Stimulated activated CD4-positive, alpha-beta T cell treated with anti-CD3 and anti-CD28 coated beads, Interleukin-4, amount 100 ng/mL, for 24 hours (primary cell): ENCODE results near the gene ZNF281.
"Not testable (repeated sequence)": the region's sequence is repeated elsewhere in the genome, so short reads cannot be mapped to it uniquely, and the experiment has no call there.

Source experiments
- DNase-seq: peaks from one replicate; pipeline ENCODE4 v3.0.0-alpha.2; 2020

ZNF281 gene

DNA sequence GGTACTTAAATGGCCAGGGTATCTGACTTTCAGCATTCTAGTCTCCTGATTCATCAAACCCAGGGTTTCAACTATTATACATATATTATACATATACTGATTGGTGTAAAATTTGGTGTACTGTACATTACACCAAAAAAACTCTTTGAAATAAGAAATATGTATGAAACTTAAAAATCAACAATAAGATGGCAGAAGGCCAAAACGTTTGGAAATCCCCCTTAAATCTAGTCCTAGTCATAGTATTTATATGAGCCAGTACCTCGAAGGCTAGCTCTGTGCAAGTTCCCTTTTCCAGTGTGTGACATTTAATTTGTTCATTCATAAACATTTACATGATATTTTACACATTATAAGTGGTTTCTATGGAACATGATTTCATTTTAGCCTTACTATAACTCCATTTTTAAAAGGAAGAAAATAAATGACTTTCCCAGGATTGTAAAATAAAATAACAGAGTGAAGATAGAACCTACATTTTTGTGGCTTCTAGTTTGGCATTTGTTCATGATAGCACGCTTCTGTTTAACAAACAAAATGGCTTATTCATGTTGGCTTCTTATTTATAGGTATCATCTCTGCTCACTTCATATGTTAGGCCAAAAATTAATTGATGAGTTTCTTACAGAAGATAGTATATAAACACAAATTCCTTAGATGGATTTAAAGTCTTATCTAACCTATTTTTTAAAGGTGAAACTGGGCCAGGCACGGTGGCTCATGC lies 18.8 kb upstream of the ZNF281 start:
- DNase-seq = no peak

GRCh38 chr1:200427744-200428143 lies 17.9 kb upstream of the ZNF281 start:
- DNase-seq = no peak

DNA sequence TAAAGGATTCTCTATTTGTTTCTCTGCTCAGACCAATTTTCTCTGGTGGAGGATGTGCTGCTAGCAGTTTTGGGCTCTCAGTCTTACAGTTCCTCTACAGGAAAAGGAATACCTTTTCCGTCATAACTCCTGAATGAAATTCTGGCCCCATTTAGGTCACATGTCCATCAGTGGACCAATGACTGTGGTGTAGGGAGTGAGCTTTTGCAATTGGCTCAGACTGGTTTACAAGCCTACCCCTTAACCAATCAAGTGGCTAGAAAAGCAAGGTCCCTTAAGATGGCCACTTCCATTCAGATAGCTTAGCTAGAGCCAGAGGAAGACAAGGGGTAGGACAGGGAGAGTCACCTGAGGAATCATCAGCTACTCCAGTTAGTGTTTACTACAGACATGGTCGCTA lies 16.4 kb upstream of the ZNF281 start:
- no peak for DNase-seq

- DNase-seq = no peak
Measured at GRCh38 chr1:200423235-200423634, 13.4 kb upstream of the ZNF281 start.

- no peak for DNase-seq
Measured at GRCh38 chr1:200422211-200422610, 12.4 kb upstream of the ZNF281 start.

- no peak for DNase-seq
Measured at GRCh38 chr1:200415789-200416593, 6.2 kb upstream of the ZNF281 start.

GRCh38 chr1:200415227-200415626 lies 5.4 kb upstream of the ZNF281 start:
- DNase-seq = no peak

DNA sequence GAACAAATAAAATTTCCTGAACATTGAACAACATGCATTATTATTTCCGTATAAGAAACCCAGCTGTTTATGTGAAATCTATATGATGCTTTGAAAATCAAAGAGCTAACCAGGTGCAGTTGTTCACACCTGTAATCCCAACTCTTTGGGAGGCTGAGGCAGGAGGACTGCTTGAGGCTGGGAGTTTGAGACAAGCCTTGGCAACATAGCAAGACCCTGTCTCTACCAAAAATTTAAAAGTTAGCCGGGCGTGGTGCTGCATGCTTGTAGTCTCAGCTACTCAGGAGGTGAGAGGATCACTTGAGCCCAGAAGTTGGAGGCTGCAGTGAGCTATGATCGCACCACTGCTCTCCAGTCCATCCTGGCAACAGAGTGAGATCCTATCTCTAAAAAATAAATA lies 4.8 kb upstream of the ZNF281 start:
- no peak for DNase-seq

- DNase-seq = not testable (repeated sequence)
Measured at GRCh38 chr1:200413766-200414165, 3.9 kb upstream of the ZNF281 start.

GRCh38 chr1:200411406-200412257 lies 1.8 kb upstream of the ZNF281 start:
- DNase-seq = no peak

DNA sequence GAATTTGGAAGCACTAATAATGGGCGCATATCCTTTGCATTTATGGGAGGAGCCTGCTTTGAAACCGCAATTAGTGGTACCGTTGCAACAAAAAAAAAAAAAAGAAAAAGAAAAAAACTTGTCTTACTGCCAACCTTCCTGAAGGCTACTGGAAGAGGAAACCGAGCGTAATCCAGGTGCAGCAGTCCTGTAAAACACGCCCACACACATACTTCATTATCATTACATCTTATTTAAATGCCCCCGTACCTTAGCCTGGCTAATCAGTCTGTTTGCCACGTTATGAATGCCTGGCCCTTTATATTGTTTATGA lies 686 bp upstream of the ZNF281 start:
- DNase-seq = no peak

DNA sequence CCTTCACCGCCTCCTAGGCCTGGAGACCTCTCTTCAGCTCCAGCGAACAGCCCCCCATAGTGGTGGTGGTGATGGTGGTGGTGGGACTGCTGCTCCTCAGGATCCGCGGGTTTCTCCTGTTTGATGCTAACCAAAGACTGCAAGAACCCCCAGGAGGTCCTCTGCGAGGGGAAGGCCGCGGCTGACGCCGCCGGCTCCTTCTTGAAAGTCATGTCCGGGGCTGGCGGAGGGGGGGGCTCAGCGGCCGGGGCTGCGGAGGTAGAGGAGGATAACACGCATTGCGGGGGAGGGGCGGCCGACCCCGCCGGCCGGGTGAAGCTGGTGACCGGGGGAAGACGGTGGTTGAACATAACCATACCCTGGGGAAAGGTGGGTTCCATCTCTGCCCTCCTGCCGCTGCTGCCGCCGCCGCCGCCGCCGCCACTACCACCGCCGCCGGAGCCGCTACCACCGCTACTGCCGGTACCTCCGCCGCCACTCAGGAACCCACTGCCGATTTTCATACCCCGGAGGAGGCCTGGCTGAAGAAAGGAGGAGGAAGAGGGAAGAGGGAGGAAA lies 554 bp downstream of the ZNF281 start:
- DNase-seq = peak; percentile 36

DNA sequence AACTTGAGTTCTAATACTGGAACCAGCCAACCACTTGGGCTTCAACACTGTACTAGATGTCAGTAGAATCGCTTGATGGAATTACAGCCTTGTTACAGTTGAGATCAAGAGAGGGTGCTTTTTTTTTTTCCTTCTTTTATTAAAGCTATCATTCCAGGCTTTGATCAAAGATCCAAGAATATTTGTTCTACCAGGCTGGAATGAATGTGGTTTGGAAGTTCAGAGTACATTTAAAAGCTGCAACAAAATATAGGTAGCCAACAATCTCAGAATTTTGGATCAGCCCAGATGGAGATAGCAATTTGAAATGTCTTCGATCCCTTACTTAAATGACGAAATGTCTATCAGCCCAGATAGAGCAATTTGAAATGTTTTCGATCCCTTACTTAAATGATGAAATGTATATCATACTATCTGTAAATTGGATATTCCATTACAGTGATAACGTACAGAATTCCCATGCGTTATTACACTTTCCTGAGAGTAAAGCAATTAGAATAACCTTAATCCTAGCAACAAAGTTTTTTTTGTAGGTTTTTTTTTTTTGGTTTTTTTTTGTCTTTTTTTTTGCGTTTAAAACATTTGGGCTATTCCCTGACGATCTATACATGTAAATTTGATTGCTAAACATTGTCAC lies 3.6 kb downstream of the ZNF281 start:
- no peak for DNase-seq

DNA sequence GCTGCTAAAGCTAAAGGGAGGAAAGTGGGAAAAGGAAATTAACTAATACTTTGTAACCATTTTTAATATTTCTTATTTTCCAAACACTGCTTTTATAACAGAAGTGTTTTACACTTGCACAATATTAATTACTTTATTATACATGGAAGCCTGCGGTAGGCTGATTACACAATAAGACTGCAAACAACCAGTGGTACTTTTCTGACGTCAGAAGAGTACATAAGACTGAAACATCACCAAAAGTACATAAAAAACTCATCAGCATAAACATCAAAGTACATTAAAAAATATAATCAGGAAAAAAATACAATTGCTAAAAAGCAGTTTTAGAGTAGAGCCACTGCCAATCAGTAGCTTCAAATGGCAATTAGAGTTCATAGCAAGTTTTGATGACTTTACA lies 4.6 kb downstream of the ZNF281 start:
- no peak for DNase-seq

GRCh38 chr1:200401708-200402107 lies 8.1 kb downstream of the ZNF281 start:
- no peak for DNase-seq

GRCh38 chr1:200401263-200401662 lies 8.6 kb downstream of the ZNF281 start:
- DNase-seq = no peak

DNA sequence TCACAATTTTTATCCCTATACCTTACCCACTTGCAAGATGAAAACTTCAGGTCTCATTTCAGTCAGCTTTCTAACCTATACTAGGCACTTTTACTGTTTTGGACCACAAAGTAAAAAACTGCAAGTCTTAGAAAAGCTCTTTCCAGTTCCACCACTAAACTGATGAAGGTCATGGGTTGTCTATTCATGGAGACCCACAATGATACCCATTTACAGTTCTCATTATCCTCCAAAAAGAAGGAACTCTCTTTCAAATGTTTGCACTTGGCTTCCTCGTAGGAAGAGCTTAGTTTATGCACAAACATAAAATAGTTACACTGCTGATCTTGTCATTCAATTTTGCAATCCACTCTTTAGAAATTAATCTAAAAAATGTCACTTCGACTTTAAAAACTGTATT lies 9.3 kb downstream of the ZNF281 start:
- DNase-seq = no peak

DNA sequence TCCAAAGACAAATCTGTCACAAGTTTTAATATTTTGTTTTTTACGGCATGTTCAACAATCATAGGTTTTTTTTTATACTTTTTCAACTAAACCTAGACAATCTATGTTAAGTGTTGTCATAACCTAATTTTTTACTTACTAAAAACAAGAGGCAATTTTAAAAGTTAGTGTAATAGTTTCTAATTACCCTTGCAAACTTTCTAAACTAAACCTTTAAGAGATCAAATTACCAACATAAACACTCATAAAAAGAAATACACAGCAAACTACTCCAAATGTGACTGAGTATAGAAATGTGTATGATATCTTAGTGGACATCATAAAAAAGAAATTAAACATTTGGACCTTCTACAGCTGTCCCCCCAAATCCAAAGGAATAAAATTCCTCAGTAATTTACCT lies 10.0 kb downstream of the ZNF281 start:
- no peak for DNase-seq

DNA sequence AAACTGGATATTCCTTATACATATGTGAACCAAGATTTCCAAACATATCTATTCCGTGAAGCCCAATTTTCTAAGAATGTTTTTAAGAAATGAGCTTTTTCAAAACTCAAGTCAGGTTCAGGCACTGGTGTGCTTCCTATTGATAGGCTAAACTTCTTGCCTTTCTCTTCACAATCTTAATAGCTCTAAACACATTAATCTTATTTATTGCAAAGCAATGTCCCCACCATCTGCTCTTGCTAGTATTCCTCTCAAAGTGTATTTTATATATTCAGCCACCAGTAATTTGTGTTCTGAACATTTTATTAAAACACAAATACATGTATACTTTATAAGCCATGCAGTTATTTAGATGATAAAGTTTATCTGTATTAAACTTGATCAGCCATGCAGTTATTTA lies 11.5 kb downstream of the ZNF281 start:
- DNase-seq = no peak

DNA sequence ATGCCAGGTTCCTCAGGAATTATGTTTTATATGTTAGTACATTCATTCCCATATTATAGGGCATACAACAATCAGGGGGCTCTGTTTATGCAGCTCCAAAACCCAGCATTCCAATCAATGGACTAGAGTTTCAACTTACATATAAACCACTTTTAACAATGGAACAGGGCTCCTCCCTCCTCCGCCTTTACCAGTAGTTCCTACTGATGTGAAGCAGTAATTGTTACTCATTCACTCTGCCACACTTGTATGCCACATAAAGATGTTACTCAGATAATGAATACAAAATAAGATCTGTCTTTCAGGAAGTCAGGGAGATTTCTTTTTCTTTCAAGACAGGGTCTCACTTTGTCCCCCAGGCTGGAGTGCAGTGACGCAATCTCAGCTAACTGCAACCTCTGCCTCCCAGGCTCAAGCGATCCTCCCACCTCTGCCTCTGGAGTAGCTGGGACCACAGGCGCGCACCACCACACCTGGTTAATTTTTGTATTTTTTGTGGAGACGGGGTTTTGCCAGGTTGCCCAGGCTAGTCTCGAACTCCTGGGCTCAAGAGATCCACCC lies 17.1 kb downstream of the ZNF281 start:
- no peak for DNase-seq

- no peak for DNase-seq
Measured at GRCh38 chr1:200391747-200392146, 18.1 kb downstream of the ZNF281 start.

- no peak for DNase-seq
Measured at GRCh38 chr1:200388791-200389190, 21.0 kb downstream of the ZNF281 start.

DNA sequence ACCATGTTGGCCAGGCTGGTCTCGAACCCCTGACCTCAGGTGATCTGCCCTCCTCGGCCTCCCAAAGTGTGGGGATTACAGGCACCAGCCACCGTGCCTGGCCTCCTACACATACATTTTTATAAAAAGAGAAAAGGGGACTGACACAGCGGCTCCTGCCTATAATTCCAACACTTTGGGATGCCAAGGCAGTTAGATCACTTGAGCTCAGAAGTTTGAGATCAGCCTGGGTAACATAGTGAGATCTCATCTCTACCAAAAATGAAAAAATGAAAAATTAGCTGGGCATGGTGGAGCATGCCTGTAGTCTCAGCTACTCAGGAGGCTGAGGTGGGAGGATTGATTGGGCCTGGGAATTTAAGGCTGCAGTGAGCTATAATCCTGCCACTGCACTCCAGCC lies 23.4 kb downstream of the ZNF281 start:
- DNase-seq = no peak
